Keratinocyte (primary cell): ENCODE measurements around the gene TFDP1. TPM values are rescaled to one million over a fixed set of nuclear protein-coding genes. Genes with fewer than 3 reads are reported as not detected.

Experiments used
- DNase-seq: peaks from one replicate; pipeline ENCODE4 v3.0.0-alpha.2; 2011; ENCODE audit warnings: low read depth, missing footprints, low spot score
- FAIRE-seq: peaks from 2 replicates; lab custom pipeline; 2011; peaks lifted over from hg19 to GRCh38; lab: Jason Lieb, UNC
- H2AFZ ChIP-seq: 2 replicates; pipeline ENCODE4 v1.6.0; 2012; ENCODE audit warnings: low read length, control low read depth, inconsistent platforms; ENCODE audit not compliant: control insufficient read depth
- H3K27ac ChIP-seq: 2 replicates; pipeline ENCODE4 v1.5.1; 2011; ENCODE audit warnings: low read length; ENCODE audit not compliant: control insufficient read depth, insufficient read depth
- H3K27me3 ChIP-seq: 3 replicates; pipeline ENCODE4 v1.6.0; 2011; ENCODE audit warnings: low read length; ENCODE audit not compliant: control insufficient read depth, insufficient read depth; ENCODE audit errors: extremely low read depth
- H3K36me3 ChIP-seq, 2 experiments: 2 replicates in 1 of 2; 3 replicates in 1 of 2; pipeline ENCODE4 v1.5.1; 2011; ENCODE audit warnings: low read length in 2 of 2, mild to moderate bottlenecking in 1 of 2; ENCODE audit not compliant: control insufficient read depth in 2 of 2, insufficient read depth in 2 of 2; ENCODE audit errors: extremely low read depth in 1 of 2
- H3K4me1 ChIP-seq: 3 replicates; pipeline ENCODE4 v1.5.1; 2011; ENCODE audit warnings: low read length; ENCODE audit not compliant: control insufficient read depth, insufficient read depth; ENCODE audit errors: extremely low read depth
- H3K4me2 ChIP-seq: 3 replicates; pipeline ENCODE4 v1.6.0; 2011; ENCODE audit warnings: low read depth, low read length; ENCODE audit not compliant: control insufficient read depth, insufficient read depth; ENCODE audit errors: extremely low read depth
- H3K4me3 ChIP-seq, 3 experiments: fragments of 200-600 bp in 1 of 3; sonication (generic) in 1 of 3; 2 replicates in 2 of 3; 3 replicates in 1 of 3; pipeline ENCODE4 v1.5.1; 2011 to 2016; ENCODE audit warnings: low read length in 3 of 3, mild to moderate bottlenecking in 3 of 3, control low read depth in 2 of 3, inconsistent platforms in 1 of 3, low read depth in 1 of 3, mixed read lengths in 1 of 3, mixed run types in 1 of 3, moderate library complexity in 1 of 3; ENCODE audit not compliant: control insufficient read depth in 2 of 3, insufficient read depth in 2 of 3; ENCODE audit errors: extremely low read depth in 1 of 3
- H3K79me2 ChIP-seq: 2 replicates; pipeline ENCODE4 v1.6.0; 2012; ENCODE audit warnings: low read length; ENCODE audit not compliant: control insufficient read depth, insufficient read depth
- H3K9ac ChIP-seq: 3 replicates; pipeline ENCODE4 v1.6.0; 2011; ENCODE audit warnings: low read length; ENCODE audit not compliant: control insufficient read depth, insufficient read depth; ENCODE audit errors: extremely low read depth
- H3K9me1 ChIP-seq: 3 replicates; pipeline ENCODE4 v1.6.0; 2011; ENCODE audit warnings: low read length; ENCODE audit not compliant: control insufficient read depth, insufficient read depth; ENCODE audit errors: extremely low read depth
- H3K9me3 ChIP-seq: 2 replicates; pipeline ENCODE4 v1.5.1; 2012; ENCODE audit warnings: low read depth, low read length; ENCODE audit not compliant: control insufficient read depth
- H4K20me1 ChIP-seq: 3 replicates; pipeline ENCODE4 v1.6.0; 2011; ENCODE audit warnings: low read length; ENCODE audit not compliant: control insufficient read depth, insufficient read depth; ENCODE audit errors: extremely low read depth
- EZH2 ChIP-seq: IDR thresholded peaks from one replicate; pipeline ENCODE4 v1.6.1; 2012; ENCODE audit warnings: inconsistent platforms, mild to moderate bottlenecking, low read length, moderate library complexity
- dilution Hi-C: fragments of 300-500 bp; cut with MboI; formaldehyde crosslinking; loops from one replicate; pipeline ENCODE4 v1.7.0; 2020; ENCODE audit warnings: low sequenced_read_pairs; ENCODE audit not compliant: extremely low pct_ligation_motif_present
- polyA plus RNA-seq, 5 experiments: library from polyadenylated mRNA; depleted of rRNA in 3 of 5; stranded (reverse) in 3 of 5; stranded (forward) in 1 of 5; unstranded in 1 of 5; fragments of >200 nt; gene quantifications; 1 replicate in 1 of 5; 2 replicates in 3 of 5; 3 replicates in 1 of 5; pipeline versions ENCODE4 v1.2.1 to v1.2.3, GENCODE V29; 2011 to 2012; ENCODE audit warnings: missing spikeins in 2 of 5, low read depth in 1 of 5, low replicate concordance in 1 of 5
- TF ChIP-seq, protein P1 (sequence below), 3 experiments: IDR thresholded peaks in 1 of 3; conservative IDR thresholded peaks in 1 of 3; optimal IDR thresholded peaks in 1 of 3; 2 replicates in 2 of 3; 3 replicates in 1 of 3; pipeline versions ENCODE3 to v1.5.1; 2011; ENCODE audit warnings: low read length in 3 of 3, mild to moderate bottlenecking in 3 of 3, moderate library complexity in 2 of 3, control low read depth in 1 of 3, inconsistent platforms in 1 of 3; ENCODE audit not compliant: insufficient read depth in 2 of 3; ENCODE audit errors: extremely low read depth in 1 of 3

TFDP1 gene
- polyA plus RNA-seq, 1 donor (not counting 4 experiments of a cell fraction or from before 2014, with no cell fraction given), result 105 TPM

DNA sequence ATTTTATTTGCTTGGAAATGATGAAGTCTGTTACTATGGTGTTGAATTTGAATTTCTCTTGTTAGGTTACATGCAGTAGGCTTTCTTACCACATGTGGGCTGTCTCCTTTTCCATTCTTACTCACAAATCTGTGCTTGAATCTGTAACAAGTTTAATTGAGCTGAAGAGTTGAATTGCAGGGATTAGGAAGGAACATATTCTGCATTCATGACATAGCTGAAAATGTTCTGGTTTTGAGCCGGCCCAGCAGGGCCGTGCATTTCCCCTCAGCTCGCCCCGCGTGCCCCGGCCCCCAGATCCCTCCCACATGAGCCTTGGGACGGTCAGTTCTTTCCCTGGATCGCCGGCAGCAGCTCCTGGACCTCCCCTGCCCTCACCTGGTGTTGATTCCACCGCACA lies 28.1 kb downstream of the TFDP1 start:
- no peak for DNase-seq

DNA sequence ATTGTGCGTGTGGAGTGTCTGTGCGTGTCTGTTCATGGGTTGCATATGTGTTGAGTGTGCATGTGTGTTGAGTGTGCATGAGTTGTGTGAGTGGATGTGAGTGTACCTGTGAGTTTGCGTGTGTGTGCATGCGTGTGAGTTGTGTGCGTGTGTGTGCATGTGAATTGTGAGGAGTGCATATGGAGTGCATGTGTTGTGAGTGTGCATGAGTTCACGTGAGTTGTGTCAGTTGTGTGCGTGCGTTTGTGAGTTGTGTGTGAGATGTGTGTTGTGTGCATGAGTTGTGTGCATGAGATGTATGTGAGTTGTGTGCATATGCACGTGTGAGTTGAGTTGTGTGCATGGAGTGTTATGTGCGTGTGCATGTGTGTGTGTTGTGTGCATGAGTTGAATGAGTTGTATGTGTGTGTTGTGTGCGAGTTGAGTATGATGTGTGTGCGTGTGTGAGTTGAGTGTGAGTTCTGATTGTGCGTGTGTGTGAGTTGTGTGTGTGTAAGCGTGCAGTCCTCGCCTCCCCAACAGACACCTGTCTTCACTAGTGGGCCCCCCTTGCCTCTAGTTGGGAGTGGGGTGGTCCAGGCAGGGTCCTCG lies 29.3 kb downstream of the TFDP1 start:
- dilution Hi-C loops, result no loop called here
- peak; percentile 51 for FAIRE-seq
- Histone ChIP-seq H3K9me1 (peaks cover 3% of the 10 kb centered on the region), H3K79me2 (peaks cover 97% of the 10 kb centered on the region), H3K36me3 (peaks cover 18 to 40% of the 10 kb centered on the region in 2 experiments), H3K27ac (no peak overlapping the region), H3K27me3 (no peaks in the 10 kb centered on the region), H3K9ac (no peak overlapping the region), H2AFZ (no peak overlapping the region), H4K20me1 (peaks cover 24% of the 10 kb centered on the region), H3K9me3 (no peaks in the 10 kb centered on the region), H3K4me2 (no peak overlapping the region), H3K4me1 (no peaks in the 10 kb centered on the region), H3K4me3 (no peak overlapping the region)
- DNase-seq, result no peak
- TF ChIP-seq, protein P1, sequence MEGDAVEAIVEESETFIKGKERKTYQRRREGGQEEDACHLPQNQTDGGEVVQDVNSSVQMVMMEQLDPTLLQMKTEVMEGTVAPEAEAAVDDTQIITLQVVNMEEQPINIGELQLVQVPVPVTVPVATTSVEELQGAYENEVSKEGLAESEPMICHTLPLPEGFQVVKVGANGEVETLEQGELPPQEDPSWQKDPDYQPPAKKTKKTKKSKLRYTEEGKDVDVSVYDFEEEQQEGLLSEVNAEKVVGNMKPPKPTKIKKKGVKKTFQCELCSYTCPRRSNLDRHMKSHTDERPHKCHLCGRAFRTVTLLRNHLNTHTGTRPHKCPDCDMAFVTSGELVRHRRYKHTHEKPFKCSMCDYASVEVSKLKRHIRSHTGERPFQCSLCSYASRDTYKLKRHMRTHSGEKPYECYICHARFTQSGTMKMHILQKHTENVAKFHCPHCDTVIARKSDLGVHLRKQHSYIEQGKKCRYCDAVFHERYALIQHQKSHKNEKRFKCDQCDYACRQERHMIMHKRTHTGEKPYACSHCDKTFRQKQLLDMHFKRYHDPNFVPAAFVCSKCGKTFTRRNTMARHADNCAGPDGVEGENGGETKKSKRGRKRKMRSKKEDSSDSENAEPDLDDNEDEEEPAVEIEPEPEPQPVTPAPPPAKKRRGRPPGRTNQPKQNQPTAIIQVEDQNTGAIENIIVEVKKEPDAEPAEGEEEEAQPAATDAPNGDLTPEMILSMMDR (optimal IDR thresholded peaks at IDR 0.05 in 1 of 3, IDR thresholded peaks at IDR 0.05 in 1 of 3, conservative IDR thresholded peaks at IDR 0.05 in 1 of 3; ENCODE audit: extremely low read depth in 1 of 3, insufficient read depth in 2 of 3, low read length in 3 of 3), result no peak
- TF ChIP-seq EZH2, result no peak

More for the DNA sequence above, 28.1 kb downstream of the TFDP1 start:
- H3K27me3 ChIP-seq, result no peaks in the 10 kb centered on the region
- H4K20me1 ChIP-seq, result peaks cover 32% of the 10 kb centered on the region
- H3K4me1 ChIP-seq, result no peaks in the 10 kb centered on the region
- FAIRE-seq, result no peak
- TF ChIP-seq EZH2, result no peak
- TF ChIP-seq, protein P1 (optimal IDR thresholded peaks at IDR 0.05 in 1 of 3, IDR thresholded peaks at IDR 0.05 in 1 of 3, conservative IDR thresholded peaks at IDR 0.05 in 1 of 3; ENCODE audit: extremely low read depth in 1 of 3, insufficient read depth in 2 of 3, low read length in 3 of 3), result no peak
- dilution Hi-C loops, result no loop called here
- no peak overlapping the region for H3K4me3 ChIP-seq
- no peaks in the 10 kb centered on the region for H3K9me3 ChIP-seq
- H3K36me3 ChIP-seq, result peaks cover 27 to 47% of the 10 kb centered on the region in 2 experiments
- peaks cover 3% of the 10 kb centered on the region for H3K9me1 ChIP-seq
- no peak overlapping the region for H3K4me2 ChIP-seq
- H3K9ac ChIP-seq, result no peak overlapping the region
- peaks cover 99% of the 10 kb centered on the region for H3K79me2 ChIP-seq
- no peak overlapping the region for H2AFZ ChIP-seq
- H3K27ac ChIP-seq, result no peak overlapping the region
